BJ (cell line): Measurements from ENCODE around the gene MAML1. TPM values are rescaled to one million over a fixed set of nuclear protein-coding genes. Genes with fewer than 3 reads are reported as not detected.

ENCODE experiments used
- CTCF ChIA-PET: fragments of 350-600 bp; formaldehyde crosslinking; extraction: SDS; loops from one replicate; lab custom pipeline; 2021; ENCODE audit warnings: antibody characterized with exemption, inconsistent platforms; lab: Yijun Ruan, JAX
- POLR2A ChIA-PET: fragments of 300-600 bp; sonication (Branson Sonifier 250); formaldehyde crosslinking; extraction: SDS; loops from one replicate; lab custom pipeline; 2021; ENCODE audit warnings: antibody characterized with exemption; lab: Charles Lee
- DNase-seq: peaks from one replicate; pipeline ENCODE4 v3.0.0-alpha.2; 2011; ENCODE audit warnings: low read depth
- H3K27me3 ChIP-seq: 2 replicates; pipeline ENCODE4 v1.6.0; 2011; ENCODE audit warnings: low read length; ENCODE audit not compliant: control insufficient read depth, insufficient read depth
- H3K36me3 ChIP-seq: 2 replicates; pipeline ENCODE4 v1.5.1; 2011; ENCODE audit warnings: low read length; ENCODE audit not compliant: control insufficient read depth, insufficient read depth
- H3K4me3 ChIP-seq: 2 replicates; pipeline ENCODE4 v1.5.1; 2011; ENCODE audit warnings: low read depth, mild to moderate bottlenecking, control low read depth, low read length
- polyA plus RNA-seq: library from polyadenylated mRNA; depleted of rRNA; stranded (reverse); fragments of >200 nt; gene quantifications from 2 replicates; pipeline ENCODE4 v1.2.3, GENCODE V29; 2011
- TF ChIP-seq, protein P1 (sequence below): IDR thresholded peaks from 2 replicates; pipeline ENCODE4 v1.5.1; 2011; ENCODE audit warnings: low read depth, mild to moderate bottlenecking, control low read depth, inconsistent platforms, low read length, moderate library complexity; ENCODE audit not compliant: insufficient read depth

The MAML1 gene
- polyA plus RNA-seq, 1 experiment, result 5.3 TPM

DNA sequence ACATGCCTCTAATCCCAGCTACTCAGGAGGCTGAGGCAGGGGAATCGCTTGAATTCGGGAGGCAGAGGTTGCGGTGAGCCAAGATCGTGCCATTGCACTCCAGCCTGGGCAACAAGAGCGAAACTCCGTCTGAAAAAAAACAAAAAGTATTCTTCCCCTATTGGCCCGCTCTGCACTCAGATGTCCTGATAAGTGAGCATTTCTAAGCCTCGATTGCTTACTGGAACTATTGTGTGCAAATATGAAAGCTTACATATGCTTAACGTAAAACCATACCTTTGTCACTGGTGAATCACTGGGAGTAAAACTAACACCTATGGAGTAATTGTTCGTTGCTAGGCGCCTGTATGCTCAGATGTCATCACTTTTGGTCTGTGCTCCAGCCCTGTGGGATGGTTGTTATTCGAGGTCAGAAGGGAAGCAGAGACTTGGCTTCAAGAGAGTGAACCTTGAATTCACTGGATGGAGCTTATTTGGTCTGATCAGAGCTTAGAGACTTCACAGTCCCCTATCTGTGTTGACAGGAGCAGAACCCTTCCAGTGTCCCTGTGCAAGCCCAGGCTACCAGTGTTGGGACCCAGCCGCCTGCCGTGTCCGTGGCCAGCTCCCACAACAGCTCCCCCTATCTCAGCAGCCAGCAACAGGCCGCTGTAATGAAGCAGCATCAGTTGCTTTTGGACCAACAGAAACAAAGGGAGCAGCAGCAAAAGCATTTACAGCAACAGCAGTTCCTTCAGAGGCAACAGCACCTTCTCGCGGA lies 35.9 kb downstream of the MAML1 start:
- no peak overlapping the region for H3K4me3 ChIP-seq
- CTCF ChIA-PET, result interaction anchor here (0.8 to 2.1 kb wide), 3 partner anchors 10 to 27 kb away, joined by 4 to 5 read pairs (median 4); no protein-coding TSS in a partner anchor
- peaks cover 18% of the 10 kb centered on the region for H3K36me3 ChIP-seq
- no peaks in the 10 kb centered on the region for H3K27me3 ChIP-seq
- TF ChIP-seq, protein P1, sequence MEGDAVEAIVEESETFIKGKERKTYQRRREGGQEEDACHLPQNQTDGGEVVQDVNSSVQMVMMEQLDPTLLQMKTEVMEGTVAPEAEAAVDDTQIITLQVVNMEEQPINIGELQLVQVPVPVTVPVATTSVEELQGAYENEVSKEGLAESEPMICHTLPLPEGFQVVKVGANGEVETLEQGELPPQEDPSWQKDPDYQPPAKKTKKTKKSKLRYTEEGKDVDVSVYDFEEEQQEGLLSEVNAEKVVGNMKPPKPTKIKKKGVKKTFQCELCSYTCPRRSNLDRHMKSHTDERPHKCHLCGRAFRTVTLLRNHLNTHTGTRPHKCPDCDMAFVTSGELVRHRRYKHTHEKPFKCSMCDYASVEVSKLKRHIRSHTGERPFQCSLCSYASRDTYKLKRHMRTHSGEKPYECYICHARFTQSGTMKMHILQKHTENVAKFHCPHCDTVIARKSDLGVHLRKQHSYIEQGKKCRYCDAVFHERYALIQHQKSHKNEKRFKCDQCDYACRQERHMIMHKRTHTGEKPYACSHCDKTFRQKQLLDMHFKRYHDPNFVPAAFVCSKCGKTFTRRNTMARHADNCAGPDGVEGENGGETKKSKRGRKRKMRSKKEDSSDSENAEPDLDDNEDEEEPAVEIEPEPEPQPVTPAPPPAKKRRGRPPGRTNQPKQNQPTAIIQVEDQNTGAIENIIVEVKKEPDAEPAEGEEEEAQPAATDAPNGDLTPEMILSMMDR, result no peak
- POLR2A ChIA-PET, result no interaction called here
- DNase-seq, result no peak

DNA sequence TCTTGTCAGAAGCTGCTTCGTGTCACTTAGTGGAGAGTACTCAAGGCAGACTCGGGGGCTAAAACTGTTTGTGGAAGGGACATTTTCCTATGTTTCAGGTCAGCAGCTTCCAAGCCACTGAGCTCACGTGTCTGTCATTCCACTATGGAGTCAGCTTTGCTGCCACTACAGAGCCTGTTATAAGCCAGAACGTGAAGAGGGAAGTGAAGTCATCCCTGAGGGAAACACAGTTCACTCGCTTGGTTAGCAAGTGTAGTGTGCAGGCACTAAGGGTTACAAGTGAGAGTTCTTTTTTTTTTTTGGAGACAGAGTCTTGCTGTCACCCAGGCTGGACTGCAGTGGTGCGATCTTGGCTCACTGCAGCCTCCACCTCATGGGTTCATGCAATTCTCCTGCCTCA lies 36.6 kb downstream of the MAML1 start:
- no peak overlapping the region for H3K4me3 ChIP-seq
- ChIA-PET POLR2A (no interaction called here), CTCF (interaction anchor here (0.8 kb wide), 1 partner anchor 9 kb away, joined by 4 read pairs; no protein-coding TSS in a partner anchor)
- TF ChIP-seq, protein P1, result no peak
- no peaks in the 10 kb centered on the region for H3K27me3 ChIP-seq
- no peak for DNase-seq
- H3K36me3 ChIP-seq, result peaks cover 24% of the 10 kb centered on the region

DNA sequence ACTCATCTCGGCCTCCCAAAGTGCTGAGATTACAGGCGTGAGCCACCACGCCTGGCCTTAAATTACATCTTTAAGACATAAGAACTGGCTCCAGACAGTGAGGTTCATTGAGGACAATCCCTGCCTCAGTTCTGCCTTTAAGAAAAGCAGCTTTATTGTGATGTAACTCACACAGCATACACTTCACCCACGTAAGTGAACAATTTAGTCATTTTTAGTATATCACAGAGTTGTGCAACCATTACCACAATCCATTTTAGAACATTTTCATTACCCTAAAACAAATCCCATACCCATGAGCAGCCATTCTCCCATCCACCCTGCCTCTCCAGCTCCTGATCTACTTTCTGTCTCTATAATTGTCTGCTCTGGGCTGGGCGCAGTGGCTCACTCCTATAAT lies 37.2 kb downstream of the MAML1 start:
- Histone ChIP-seq H3K27me3 (no peaks in the 10 kb centered on the region), H3K36me3 (peaks cover 29% of the 10 kb centered on the region), H3K4me3 (no peak overlapping the region)
- TF ChIP-seq, protein P1, result no peak
- no peak for DNase-seq
- ChIA-PET POLR2A (no interaction called here), CTCF (no interaction called here)

DNA sequence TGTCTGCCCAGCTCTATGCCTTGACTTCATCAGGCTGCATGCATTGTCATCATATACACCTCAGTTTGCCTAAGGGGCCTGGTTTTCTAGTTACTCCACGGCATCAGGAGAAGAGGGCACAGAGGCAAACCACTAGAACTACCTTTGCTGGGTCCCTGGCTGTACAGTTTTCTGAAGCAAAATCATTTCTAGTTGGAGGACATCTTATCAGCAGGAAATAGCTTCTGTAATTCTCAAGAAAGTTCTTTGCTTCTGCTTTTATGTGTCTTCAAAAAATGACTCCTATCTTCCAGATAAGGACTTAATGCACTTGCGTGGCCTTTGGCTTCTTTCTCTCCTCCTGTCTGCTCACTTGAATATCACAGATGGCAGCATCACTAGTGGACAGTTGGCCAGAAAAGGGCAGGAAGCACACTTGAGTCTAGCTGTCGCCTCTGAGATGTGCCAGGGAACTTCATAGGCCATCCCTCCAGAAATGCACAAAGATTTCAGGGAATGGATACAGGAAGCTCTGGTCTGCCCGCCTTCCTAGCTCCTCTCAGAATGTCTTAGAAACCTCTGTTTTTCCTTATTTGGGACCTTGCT lies 38.8 kb downstream of the MAML1 start:
- ChIA-PET CTCF (interaction anchor here (3.2 kb wide), 1 partner anchor 8 kb away, joined by 17 read pairs; no protein-coding TSS in a partner anchor), POLR2A (no interaction called here)
- Histone ChIP-seq H3K36me3 (peaks cover 36% of the 10 kb centered on the region), H3K4me3 (no peak overlapping the region), H3K27me3 (no peaks in the 10 kb centered on the region)
- DNase-seq, result no peak
- TF ChIP-seq, protein P1, result no peak

DNA sequence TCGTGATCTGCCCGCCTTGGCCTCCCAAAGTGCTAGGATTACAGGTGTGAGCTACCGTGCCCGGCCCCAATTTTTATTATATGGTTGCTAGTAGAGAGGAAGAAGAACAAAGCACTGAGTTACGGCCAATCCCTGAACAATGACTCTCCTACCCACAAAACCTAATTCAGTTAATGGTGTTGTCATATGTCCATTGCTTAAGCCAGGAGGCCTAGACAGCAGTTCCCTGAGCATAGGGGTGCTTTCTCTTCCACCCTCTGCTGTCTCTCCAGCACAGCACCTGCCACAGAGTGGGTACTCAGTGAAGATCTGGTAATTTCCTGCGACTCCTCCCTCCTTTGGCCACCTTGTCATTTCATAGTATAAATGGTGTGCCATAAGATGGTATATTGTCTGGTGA lies 39.7 kb downstream of the MAML1 start:
- Histone ChIP-seq H3K27me3 (no peaks in the 10 kb centered on the region), H3K36me3 (peaks cover 36% of the 10 kb centered on the region), H3K4me3 (no peak overlapping the region)
- ChIA-PET CTCF (interaction anchor here (3.2 kb wide), 1 partner anchor 9 kb away, joined by 17 read pairs; no protein-coding TSS in a partner anchor), POLR2A (no interaction called here)
- TF ChIP-seq, protein P1, result no peak
- no peak for DNase-seq
